Measurements from ENCODE around the gene PRAMEF1.

The PRAMEF1 gene

GRCh38 chr1:12760256-12760795 is 30.9 kb upstream of the PRAMEF1 start:
- Histone ChIP-seq H3K36me3 (ENCODE audit: control insufficient read depth in 5 of 5, insufficient read depth in 5 of 5, low read length in 5 of 5) (no peaks in the 10 kb centered on the region), H3K27ac (ENCODE audit: low read depth, low read length) (no peak overlapping the region), H3K4me3 (ENCODE audit: low read depth in 1 of 5, low read length in 5 of 5) (no peak overlapping the region), H3K9ac (ENCODE audit: low read length in 5 of 5) (no peak overlapping the region), H3K9me3 (ENCODE audit: control insufficient read depth in 5 of 5, low read length in 5 of 5) (no peaks in the 10 kb centered on the region), H3K4me1 (ENCODE audit: control insufficient read depth in 5 of 5, insufficient read depth in 5 of 5, low read length in 5 of 5) (no peaks in the 10 kb centered on the region), H3K27me3 (ENCODE audit: control insufficient read depth in 5 of 5, insufficient read depth in 4 of 5, low read length in 5 of 5) (peaks cover 0 to 11% (median 9%) of the 10 kb centered on the region in 5 donors)

DNA sequence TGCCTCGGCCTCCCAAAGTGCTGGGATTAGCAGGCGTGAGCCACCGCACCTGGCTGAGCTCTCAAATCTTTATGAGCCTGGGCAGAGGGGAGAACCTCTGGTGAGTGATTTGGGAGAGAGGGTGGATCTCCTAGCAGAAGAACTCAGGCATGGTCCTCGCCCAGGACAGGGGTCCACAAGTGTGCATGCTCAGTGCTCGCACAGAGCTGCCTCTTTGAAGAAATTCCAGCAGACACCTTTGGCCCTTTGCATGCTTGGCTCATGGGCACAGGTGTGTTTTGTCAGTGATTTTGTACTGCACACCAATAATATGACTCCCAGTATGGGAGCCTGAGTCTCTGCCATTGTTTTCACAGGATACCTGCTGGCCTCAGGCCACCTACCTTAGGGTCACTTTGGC is 29.4 kb upstream of the PRAMEF1 start:
- peaks cover 0 to 9% (median 8%) of the 10 kb centered on the region in 5 donors for H3K27me3 ChIP-seq (ENCODE audit: control insufficient read depth in 5 of 5, insufficient read depth in 4 of 5, low read length in 5 of 5)
- H3K4me1 ChIP-seq (ENCODE audit: control insufficient read depth in 5 of 5, insufficient read depth in 5 of 5, low read length in 5 of 5) = no peaks in the 10 kb centered on the region
- no peak overlapping the region for H3K27ac ChIP-seq (ENCODE audit: low read depth, low read length)
- H3K9me3 ChIP-seq (ENCODE audit: control insufficient read depth in 5 of 5, low read length in 5 of 5) = no peaks in the 10 kb centered on the region
- no peaks in the 10 kb centered on the region for H3K36me3 ChIP-seq (ENCODE audit: control insufficient read depth in 5 of 5, insufficient read depth in 5 of 5, low read length in 5 of 5)
- no peak overlapping the region for H3K9ac ChIP-seq (ENCODE audit: low read length in 5 of 5)
- H3K4me3 ChIP-seq (ENCODE audit: low read depth in 1 of 5, low read length in 5 of 5) = no peak overlapping the region

GRCh38 chr1:12762766-12763165 is 28.4 kb upstream of the PRAMEF1 start:
- Histone ChIP-seq H3K9me3 (ENCODE audit: control insufficient read depth in 5 of 5, low read length in 5 of 5) (no peaks in the 10 kb centered on the region), H3K9ac (ENCODE audit: low read length in 5 of 5) (no peak overlapping the region), H3K4me3 (ENCODE audit: low read depth in 1 of 5, low read length in 5 of 5) (no peak overlapping the region), H3K4me1 (ENCODE audit: control insufficient read depth in 5 of 5, insufficient read depth in 5 of 5, low read length in 5 of 5) (no peaks in the 10 kb centered on the region), H3K27me3 (ENCODE audit: control insufficient read depth in 5 of 5, insufficient read depth in 4 of 5, low read length in 5 of 5) (peaks cover 0 to 9% (median 8%) of the 10 kb centered on the region in 5 donors), H3K36me3 (ENCODE audit: control insufficient read depth in 5 of 5, insufficient read depth in 5 of 5, low read length in 5 of 5) (no peaks in the 10 kb centered on the region), H3K27ac (ENCODE audit: low read depth, low read length) (no peak overlapping the region)

- no peaks in the 10 kb centered on the region for H3K36me3 ChIP-seq (ENCODE audit: control insufficient read depth in 5 of 5, insufficient read depth in 5 of 5, low read length in 5 of 5)
- H3K9me3 ChIP-seq (ENCODE audit: control insufficient read depth in 5 of 5, low read length in 5 of 5) = no peaks in the 10 kb centered on the region
- H3K27me3 ChIP-seq (ENCODE audit: control insufficient read depth in 5 of 5, insufficient read depth in 4 of 5, low read length in 5 of 5) = peaks cover 0 to 9% (median 8%) of the 10 kb centered on the region in 5 donors
- H3K9ac ChIP-seq (ENCODE audit: low read length in 5 of 5) = no peak overlapping the region
- H3K4me3 ChIP-seq (ENCODE audit: low read depth in 1 of 5, low read length in 5 of 5) = no peak overlapping the region
- no peaks in the 10 kb centered on the region for H3K4me1 ChIP-seq (ENCODE audit: control insufficient read depth in 5 of 5, insufficient read depth in 5 of 5, low read length in 5 of 5)
- H3K27ac ChIP-seq (ENCODE audit: low read depth, low read length) = no peak overlapping the region
These were observed 27.7 kb upstream of the PRAMEF1 start for GRCh38 chr1:12763479-12763878.

DNA sequence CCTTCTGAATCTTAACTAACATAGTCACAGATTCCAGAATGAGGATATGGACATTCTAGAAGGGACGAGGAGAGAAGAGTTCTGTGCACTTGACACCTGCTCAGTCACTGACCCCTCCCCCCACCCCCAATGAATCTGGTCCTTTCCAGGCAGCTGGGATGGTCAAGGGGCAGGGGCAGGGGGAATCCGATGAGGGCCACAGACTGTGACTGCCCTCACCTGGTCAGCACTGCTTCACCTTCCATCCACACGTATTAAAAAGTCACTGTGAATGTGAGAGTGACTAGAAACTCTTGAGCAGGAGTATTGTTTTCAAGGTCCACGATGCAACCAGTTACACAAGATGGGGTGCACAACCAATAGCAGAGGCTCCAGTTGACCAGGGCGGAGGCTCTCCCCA is 27.2 kb upstream of the PRAMEF1 start:
- Histone ChIP-seq H3K27me3 (ENCODE audit: control insufficient read depth in 5 of 5, insufficient read depth in 4 of 5, low read length in 5 of 5) (peaks cover 0 to 12% (median 7%) of the 10 kb centered on the region in 5 donors), H3K9ac (ENCODE audit: low read length in 5 of 5) (no peak overlapping the region), H3K9me3 (ENCODE audit: control insufficient read depth in 5 of 5, low read length in 5 of 5) (no peaks in the 10 kb centered on the region), H3K4me3 (ENCODE audit: low read depth in 1 of 5, low read length in 5 of 5) (no peak overlapping the region), H3K4me1 (ENCODE audit: control insufficient read depth in 5 of 5, insufficient read depth in 5 of 5, low read length in 5 of 5) (no peaks in the 10 kb centered on the region), H3K27ac (ENCODE audit: low read depth, low read length) (no peak overlapping the region), H3K36me3 (ENCODE audit: control insufficient read depth in 5 of 5, insufficient read depth in 5 of 5, low read length in 5 of 5) (no peaks in the 10 kb centered on the region)

DNA sequence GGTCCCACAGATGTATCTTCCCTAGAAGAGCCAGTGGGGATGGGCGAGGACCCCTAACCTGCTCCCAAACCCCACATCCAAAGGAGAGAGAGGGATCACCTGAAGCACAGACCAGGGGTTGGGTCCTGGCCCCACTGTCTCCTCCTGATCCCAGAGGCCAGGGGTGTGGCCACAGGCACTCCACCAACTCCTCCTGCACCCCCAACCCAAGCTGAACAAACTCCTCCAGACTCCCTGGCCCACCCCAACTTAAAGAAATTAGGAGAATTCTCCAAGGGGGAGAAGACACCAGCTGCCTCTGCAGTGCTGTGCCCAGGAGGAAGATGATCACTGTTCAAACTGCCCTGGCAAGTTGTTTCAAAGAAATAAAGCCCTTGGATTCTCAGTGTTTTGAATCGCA is 22.2 kb upstream of the PRAMEF1 start:
- no peak overlapping the region for H3K9ac ChIP-seq (ENCODE audit: low read length in 5 of 5)
- H3K9me3 ChIP-seq (ENCODE audit: control insufficient read depth in 5 of 5, low read length in 5 of 5) = peaks cover 0 to 3% (median 0%) of the 10 kb centered on the region in 5 donors
- no peaks in the 10 kb centered on the region for H3K36me3 ChIP-seq (ENCODE audit: control insufficient read depth in 5 of 5, insufficient read depth in 5 of 5, low read length in 5 of 5)
- H3K4me1 ChIP-seq (ENCODE audit: control insufficient read depth in 5 of 5, insufficient read depth in 5 of 5, low read length in 5 of 5) = no peaks in the 10 kb centered on the region
- no peak overlapping the region for H3K4me3 ChIP-seq (ENCODE audit: low read depth in 1 of 5, low read length in 5 of 5)
- H3K27me3 ChIP-seq (ENCODE audit: control insufficient read depth in 5 of 5, insufficient read depth in 4 of 5, low read length in 5 of 5) = peaks cover 0 to 18% (median 7%) of the 10 kb centered on the region in 5 donors
- H3K27ac ChIP-seq (ENCODE audit: low read depth, low read length) = no peak overlapping the region

- Histone ChIP-seq H3K9me3 (ENCODE audit: control insufficient read depth in 5 of 5, low read length in 5 of 5) (peaks cover 0 to 3% (median 0%) of the 10 kb centered on the region in 5 donors), H3K36me3 (ENCODE audit: control insufficient read depth in 5 of 5, insufficient read depth in 5 of 5, low read length in 5 of 5) (no peaks in the 10 kb centered on the region), H3K9ac (ENCODE audit: low read length in 5 of 5) (no peak overlapping the region), H3K27me3 (ENCODE audit: control insufficient read depth in 5 of 5, insufficient read depth in 4 of 5, low read length in 5 of 5) (peaks cover 0 to 18% (median 7%) of the 10 kb centered on the region in 5 donors), H3K27ac (ENCODE audit: low read depth, low read length) (no peak overlapping the region), H3K4me1 (ENCODE audit: control insufficient read depth in 5 of 5, insufficient read depth in 5 of 5, low read length in 5 of 5) (no peaks in the 10 kb centered on the region), H3K4me3 (ENCODE audit: low read depth in 1 of 5, low read length in 5 of 5) (no peak overlapping the region)
These were observed 21.2 kb upstream of the PRAMEF1 start for GRCh38 chr1:12769976-12770505.

- Histone ChIP-seq H3K36me3 (ENCODE audit: control insufficient read depth in 5 of 5, insufficient read depth in 5 of 5, low read length in 5 of 5) (no peaks in the 10 kb centered on the region), H3K4me3 (ENCODE audit: low read depth in 1 of 5, low read length in 5 of 5) (no peak overlapping the region), H3K4me1 (ENCODE audit: control insufficient read depth in 5 of 5, insufficient read depth in 5 of 5, low read length in 5 of 5) (no peaks in the 10 kb centered on the region), H3K27me3 (ENCODE audit: control insufficient read depth in 5 of 5, insufficient read depth in 4 of 5, low read length in 5 of 5) (peaks cover 0 to 18% (median 7%) of the 10 kb centered on the region in 5 donors), H3K9me3 (ENCODE audit: control insufficient read depth in 5 of 5, low read length in 5 of 5) (peaks cover 0 to 3% (median 0%) of the 10 kb centered on the region in 5 donors), H3K27ac (ENCODE audit: low read depth, low read length) (no peak overlapping the region), H3K9ac (ENCODE audit: low read length in 5 of 5) (no peak overlapping the region)
These were observed 20.6 kb upstream of the PRAMEF1 start for GRCh38 chr1:12770620-12771019.

- Histone ChIP-seq H3K36me3 (ENCODE audit: control insufficient read depth in 5 of 5, insufficient read depth in 5 of 5, low read length in 5 of 5) (no peaks in the 10 kb centered on the region), H3K27ac (ENCODE audit: low read depth, low read length) (no peak overlapping the region), H3K9me3 (ENCODE audit: control insufficient read depth in 5 of 5, low read length in 5 of 5) (peaks cover 0 to 3% (median 0%) of the 10 kb centered on the region in 5 donors), H3K4me3 (ENCODE audit: low read depth in 1 of 5, low read length in 5 of 5) (no peak overlapping the region), H3K27me3 (ENCODE audit: control insufficient read depth in 5 of 5, insufficient read depth in 4 of 5, low read length in 5 of 5) (peaks cover 0 to 18% (median 10%) of the 10 kb centered on the region in 5 donors), H3K4me1 (ENCODE audit: control insufficient read depth in 5 of 5, insufficient read depth in 5 of 5, low read length in 5 of 5) (no peaks in the 10 kb centered on the region), H3K9ac (ENCODE audit: low read length in 5 of 5) (no peak overlapping the region)
These were observed 20.0 kb upstream of the PRAMEF1 start for GRCh38 chr1:12771186-12771585.

DNA sequence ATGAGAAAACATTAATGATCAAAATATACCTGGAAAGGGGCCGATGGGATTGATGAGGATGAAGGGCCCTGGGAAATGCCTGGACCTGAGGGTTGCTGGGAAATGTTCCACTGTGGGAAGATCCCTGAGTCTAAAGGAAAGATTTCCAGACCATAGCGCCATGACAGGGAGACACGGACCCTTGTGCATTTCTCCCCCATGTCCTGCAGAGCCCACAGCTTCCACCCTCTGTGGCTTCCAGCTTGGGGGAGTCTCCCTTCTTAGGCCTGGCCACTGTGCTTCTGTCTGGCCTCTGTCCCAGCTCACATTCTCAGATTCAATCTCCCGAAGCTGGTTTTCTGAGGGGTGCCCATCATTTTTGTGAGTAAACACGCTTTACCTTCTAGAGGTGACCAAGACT is 18.7 kb upstream of the PRAMEF1 start:
- no peak overlapping the region for H3K9ac ChIP-seq (ENCODE audit: low read length in 5 of 5)
- H3K4me3 ChIP-seq (ENCODE audit: low read depth in 1 of 5, low read length in 5 of 5) = no peak overlapping the region
- H3K9me3 ChIP-seq (ENCODE audit: control insufficient read depth in 5 of 5, low read length in 5 of 5) = peaks cover 0 to 3% (median 0%) of the 10 kb centered on the region in 5 donors
- peaks cover 0 to 18% (median 10%) of the 10 kb centered on the region in 5 donors for H3K27me3 ChIP-seq (ENCODE audit: control insufficient read depth in 5 of 5, insufficient read depth in 4 of 5, low read length in 5 of 5)
- no peaks in the 10 kb centered on the region for H3K4me1 ChIP-seq (ENCODE audit: control insufficient read depth in 5 of 5, insufficient read depth in 5 of 5, low read length in 5 of 5)
- no peak overlapping the region for H3K27ac ChIP-seq (ENCODE audit: low read depth, low read length)
- H3K36me3 ChIP-seq (ENCODE audit: control insufficient read depth in 5 of 5, insufficient read depth in 5 of 5, low read length in 5 of 5) = no peaks in the 10 kb centered on the region

All from subcutaneous abdominal adipose tissue (tissue), 5 donors.